K562 (cell line): ENCODE data around the gene ZC3H13. TPM values are rescaled to one million over a fixed set of nuclear protein-coding genes. Genes with fewer than 3 reads are reported as not detected.

Source experiments
- ATAC-seq: fragments of 200-7000 bp; cut with Tn5 transposase; 3 replicates; pipeline ENCODE4 v1.9.1; 2020; ENCODE audit warnings: moderate library complexity
- BruUV-seq: library from RNA; stranded (reverse); fragments of 400-500 nt; replicated peaks from 2 replicates; lab custom pipeline; 2021; lab: Mats Ljungman, UMichigan
- CTCF ChIA-PET: fragments of 300-600 bp; formaldehyde crosslinking; extraction: SDS; loops from one replicate; lab custom pipeline; 2021; ENCODE audit warnings: low intra/inter-chr PET ratio; lab: Yijun Ruan, JAX
- POLR2A ChIA-PET: fragments of 300-600, 350-650 bp; sonication (Branson Sonifier 250); formaldehyde crosslinking; extraction: SDS; loops from one replicate; lab custom pipeline; 2021; ENCODE audit warnings: antibody characterized with exemption, inconsistent platforms; lab: Yijun Ruan, JAX
- DNase-seq, 4 experiments: peaks; one replicate each; pipeline versions ENCODE4 v3.0.0 to v3.0.0-alpha.2; 2011 to 2018; ENCODE audit warnings: low spot score in 3 of 4, mixed read lengths in 3 of 4; ENCODE audit errors: extremely low read depth in 1 of 4
- FAIRE-seq: peaks from 2 replicates; lab custom pipeline; 2011; peaks lifted over from hg19 to GRCh38; lab: Jason Lieb, UNC
- H2AFZ ChIP-seq: 2 replicates; pipeline ENCODE4 v1.6.0; 2011; ENCODE audit warnings: low read depth, low read length, control low read depth, inconsistent platforms
- H3K27ac ChIP-seq: fragments of 200-600 bp; 3 replicates; pipeline ENCODE4 v1.8.0; 2011; ENCODE audit warnings: low read depth, mild to moderate bottlenecking, control low read depth, inconsistent platforms, low read length, moderate library complexity, mixed read lengths; ENCODE audit errors: extremely low read depth
- H3K27me3 ChIP-seq, 2 experiments: fragments of 300-600 bp in 1 of 2; 2 replicates in 1 of 2; 3 replicates in 1 of 2; pipeline versions ENCODE4 v1.6.0 to v1.8.0; 2011; ENCODE audit warnings: inconsistent platforms in 2 of 2, low read length in 2 of 2, mild to moderate bottlenecking in 1 of 2, mixed read lengths in 1 of 2, moderate library complexity in 1 of 2; ENCODE audit not compliant: control insufficient read depth in 2 of 2, insufficient read depth in 2 of 2
- H3K36me3 ChIP-seq: fragments of 300-600 bp; 3 replicates; pipeline ENCODE4 v1.8.0; 2011; ENCODE audit warnings: mild to moderate bottlenecking, low read length, inconsistent platforms; ENCODE audit not compliant: control insufficient read depth, insufficient read depth
- H3K4me1 ChIP-seq, 2 experiments: fragments of 200-600 bp in 1 of 2; replicated peaks in 1 of 2; 2 replicates in 1 of 2; 3 replicates in 1 of 2; pipeline versions ENCODE4 v1.5.1 to v1.8.0; 2011; ENCODE audit warnings: inconsistent platforms in 2 of 2, low read length in 2 of 2, mild to moderate bottlenecking in 1 of 2, mixed read lengths in 1 of 2, moderate library complexity in 1 of 2; ENCODE audit not compliant: control insufficient read depth in 2 of 2, insufficient read depth in 2 of 2
- H3K4me2 ChIP-seq: 2 replicates; pipeline ENCODE4 v1.6.1; 2011; ENCODE audit warnings: low read length, control low read depth, inconsistent platforms, mixed read lengths; ENCODE audit not compliant: insufficient read depth
- H3K4me3 ChIP-seq: fragments of 200-600 bp; sonication (generic), shearing (Covaris generic); 2 replicates; pipeline ENCODE4 v1.5.1; 2016; ENCODE audit warnings: control low read depth, inconsistent platforms
- H3K79me2 ChIP-seq: fragments of 200-600 bp; 3 replicates; pipeline ENCODE4 v1.8.0; 2011; ENCODE audit warnings: low read length, inconsistent platforms; ENCODE audit not compliant: control insufficient read depth, insufficient read depth
- H3K9ac ChIP-seq, 2 experiments: 2 replicates each; pipeline versions ENCODE4 v1.6.0 to v1.6.1; 2011; ENCODE audit warnings: low read depth in 2 of 2, low read length in 2 of 2, control low read depth in 1 of 2, inconsistent platforms in 1 of 2, mild to moderate bottlenecking in 1 of 2, mixed read lengths in 1 of 2; ENCODE audit not compliant: insufficient read depth in 1 of 2
- H3K9me1 ChIP-seq: one replicate; pipeline ENCODE4 v1.6.0; 2011; ENCODE audit warnings: inconsistent platforms, mild to moderate bottlenecking, low read length, moderate library complexity; ENCODE audit not compliant: control insufficient read depth, insufficient read depth
- H3K9me3 ChIP-seq: replicated peaks from 2 replicates; pipeline ENCODE4 v1.5.1; 2011; ENCODE audit warnings: low read depth, low read length, inconsistent platforms; ENCODE audit not compliant: control insufficient read depth, insufficient read depth
- H4K20me1 ChIP-seq: replicated peaks from 2 replicates; pipeline ENCODE4 v1.6.1; 2011; ENCODE audit warnings: low read length, inconsistent platforms, mixed read lengths; ENCODE audit not compliant: control insufficient read depth, insufficient read depth
- BCL6 ChIP-seq: fragments of 250-450 bp; sonication (Bioruptor Pico); IDR thresholded peaks from 2 replicates; pipeline ENCODE4 v1.4.0; 2020
- FIP1L1 ChIP-seq: fragments of 200-400 bp; formaldehyde crosslinking; IDR thresholded peaks from 2 replicates; pipeline ENCODE4 v1.6.1; 2018; ENCODE audit warnings: mild to moderate bottlenecking, low read depth, low read length; ENCODE audit not compliant: poor library complexity, severe bottlenecking
- FOXK2 ChIP-seq, 2 experiments: fragments of 450-650 bp; IDR thresholded peaks in 1 of 2; conservative IDR thresholded peaks in 1 of 2; 2 replicates each; pipeline ENCODE4 v1.6.1; 2016; ENCODE audit warnings: low read depth in 2 of 2, mild to moderate bottlenecking in 1 of 2
- HDAC8 ChIP-seq: fragments of 450-650 bp; IDR thresholded peaks from 2 replicates; pipeline ENCODE4 v1.6.1; 2016; ENCODE audit warnings: mild to moderate bottlenecking, missing genetic modification characterization, moderate library complexity, missing compliant biosample characterization
- KAT2B ChIP-seq: IDR thresholded peaks from one replicate; pipeline ENCODE4 v1.6.1; 2012; ENCODE audit warnings: low read depth, mild to moderate bottlenecking, control low read depth, inconsistent platforms, low read length, moderate library complexity
- KAT8 ChIP-seq: fragments of 450-650 bp; IDR thresholded peaks from 2 replicates; pipeline ENCODE4 v1.6.1; 2016; ENCODE audit warnings: low read depth, mild to moderate bottlenecking
- RBBP5 ChIP-seq: fragments of 200-600 bp; sonication (generic); IDR thresholded peaks from 2 replicates; pipeline ENCODE4 v1.6.1; 2012; ENCODE audit warnings: borderline replicate concordance, mild to moderate bottlenecking, low read length, control low read depth, inconsistent platforms; ENCODE audit not compliant: insufficient read depth, poor library complexity, severe bottlenecking
- ZNF143 ChIP-seq: sonication (generic); formaldehyde crosslinking; IDR thresholded peaks from 2 replicates; pipeline ENCODE4 v1.9.0; 2022; ENCODE audit warnings: mild to moderate bottlenecking, missing genetic modification reagents
- WGBS: fragments of 100-300 bp; shearing (Covaris generic); methylation state at CpG from one replicate; pipeline ENCODE4 v1.1.6; 2016; ENCODE audit warnings: low coverage, mixed read lengths; ENCODE audit not compliant: insufficient coverage; ENCODE audit errors: missing lambda C conversion rate; 5-methylcytosine and 5-hydroxymethylcytosine counted together
- in situ Hi-C: fragments of 300-500 bp; cut with MboI; formaldehyde crosslinking; loops from 4 replicates; pipeline ENCODE4 v1.15.0; 2018; ENCODE audit warnings: inconsistent platforms, mixed read lengths
- intact Hi-C: fragments of 100-400 bp; cut with micrococcal nuclease; formaldehyde crosslinking; loops from 2 replicates; pipeline ENCODE4 v1.14.2; 2022
- polyA plus RNA-seq, 8 experiments: library from polyadenylated mRNA; depleted of rRNA in 4 of 8; stranded (reverse) in 5 of 8; unstranded in 3 of 8; fragments of >200 nt; fragmentation: Nextera tagmentation in 2 of 8; fragmentation: Illumina TruSeq in 1 of 8; extraction: Ambion mirVana in 2 of 8; extraction: Trizol in 1 of 8; gene quantifications; 2 replicates each; pipeline versions ENCODE4 v1.2.1 to v1.2.3, GENCODE V29; 2011 to 2014; ENCODE audit warnings: inconsistent platforms in 1 of 8, missing spikeins in 1 of 8
- total RNA-seq, 7 experiments: library from RNA; depleted of rRNA in 6 of 7; stranded (reverse); fragments of >200 nt in 6 of 7; fragmentation: Illumina TruSeq in 2 of 7; extraction: Trizol in 2 of 7; gene quantifications; 2 replicates each; pipeline versions ENCODE4 v1.2.1 to v1.2.3, GENCODE V29; 2011 to 2021; ENCODE audit warnings: low replicate concordance in 1 of 7
- TF ChIP-seq, protein P1 (sequence below): fragments of 250-450 bp; sonication (Bioruptor Pico); IDR thresholded peaks from 2 replicates; pipeline ENCODE4 v1.8.0; 2022; ENCODE audit warnings: inconsistent platforms, mild to moderate bottlenecking, moderate library complexity, borderline replicate concordance
- TF ChIP-seq, protein P2 (sequence below): sonication (generic); formaldehyde crosslinking; IDR thresholded peaks from 2 replicates; pipeline ENCODE4 v1.5.0; 2020; ENCODE audit warnings: missing genetic modification reagents
- TF ChIP-seq, protein P3 (sequence below), 2 experiments: fragments of 450-650 bp; IDR thresholded peaks; 2 replicates each; pipeline ENCODE4 v1.6.1; 2016; ENCODE audit warnings: mild to moderate bottlenecking in 2 of 2, borderline replicate concordance in 1 of 2, low read depth in 1 of 2, moderate library complexity in 1 of 2

The ZC3H13 gene
- total and polyA plus RNA-seq, 9 of the 15 experiments (the other 6 are each of a cell fraction or from before 2014, with no cell fraction given), result 4.9 to 27.6 (median 12.1) TPM

DNA sequence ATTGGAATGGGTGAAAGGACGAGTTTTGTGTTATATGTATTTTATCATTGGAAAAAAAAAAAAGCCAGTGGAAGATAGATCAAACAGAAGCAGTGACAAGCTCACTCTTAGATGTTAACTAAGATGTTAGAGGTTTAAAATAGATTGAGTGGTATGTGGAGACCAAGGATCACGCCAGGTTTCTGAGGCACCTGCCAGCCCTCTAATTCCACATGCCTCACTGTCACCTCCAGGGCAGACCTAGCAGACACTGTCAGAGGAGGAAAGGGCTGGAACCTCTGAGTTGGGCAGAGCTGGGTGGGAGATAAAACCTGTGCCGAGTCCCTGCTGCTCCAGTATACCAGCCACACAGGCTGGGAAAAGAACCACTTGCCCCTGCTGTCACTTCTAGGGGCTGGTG, 143.5 kb downstream of the ZC3H13 start:
- BruUV-seq, result no TSS peak
- H3K79me2 ChIP-seq, result no peaks in the 10 kb centered on the region
- no peak overlapping the region for H3K9ac ChIP-seq
- WGBS, result 0% methylated on average over 2 of the region's 3 CpGs
- H3K4me1 ChIP-seq, result no peaks in the 10 kb centered on the region
- H3K4me2 ChIP-seq, result no peak overlapping the region
- H3K27ac ChIP-seq, result no peak overlapping the region
- H3K9me3 ChIP-seq, result no peaks in the 10 kb centered on the region
- FAIRE-seq (no peak), DNase-seq (no peak), ATAC-seq (no peak)
- POLR2A ChIA-PET, result no interaction called here
- intact Hi-C loops (no loop called here), in situ Hi-C loops (no loop called here)
- H2AFZ ChIP-seq, result no peak overlapping the region
- no peaks in the 10 kb centered on the region for H4K20me1 ChIP-seq
- 0 out of 5 replicates have a peak, but pooled peaks cover 0 to 18% of the 10 kb centered on the region in 2 experiments for H3K27me3 ChIP-seq
- CTCF ChIA-PET, result no interaction called here
- H3K4me3 ChIP-seq, result no peak overlapping the region
- H3K9me1 ChIP-seq, result no peaks in the 10 kb centered on the region
- H3K36me3 ChIP-seq, result no peaks in the 10 kb centered on the region
- TF ChIP-seq FOXK2 (conservative IDR thresholded peaks at IDR 0.05 in 1 of 2, IDR thresholded peaks at IDR 0.05 in 1 of 2; ENCODE audit: low read depth in 2 of 2) (no peak), BCL6 (CRISPR knock-in tag) (no peak), ZNF143 (CRISPR knock-in tag) (no peak), FIP1L1 (no peak), KAT8 (no peak), RBBP5 (no peak), HDAC8 (tag) (no peak), KAT2B (no peak)
- TF ChIP-seq, protein P1, sequence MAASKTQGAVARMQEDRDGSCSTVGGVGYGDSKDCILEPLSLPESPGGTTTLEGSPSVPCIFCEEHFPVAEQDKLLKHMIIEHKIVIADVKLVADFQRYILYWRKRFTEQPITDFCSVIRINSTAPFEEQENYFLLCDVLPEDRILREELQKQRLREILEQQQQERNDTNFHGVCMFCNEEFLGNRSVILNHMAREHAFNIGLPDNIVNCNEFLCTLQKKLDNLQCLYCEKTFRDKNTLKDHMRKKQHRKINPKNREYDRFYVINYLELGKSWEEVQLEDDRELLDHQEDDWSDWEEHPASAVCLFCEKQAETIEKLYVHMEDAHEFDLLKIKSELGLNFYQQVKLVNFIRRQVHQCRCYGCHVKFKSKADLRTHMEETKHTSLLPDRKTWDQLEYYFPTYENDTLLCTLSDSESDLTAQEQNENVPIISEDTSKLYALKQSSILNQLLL (CRISPR knock-in tag), result no peak
- TF ChIP-seq, protein P2, sequence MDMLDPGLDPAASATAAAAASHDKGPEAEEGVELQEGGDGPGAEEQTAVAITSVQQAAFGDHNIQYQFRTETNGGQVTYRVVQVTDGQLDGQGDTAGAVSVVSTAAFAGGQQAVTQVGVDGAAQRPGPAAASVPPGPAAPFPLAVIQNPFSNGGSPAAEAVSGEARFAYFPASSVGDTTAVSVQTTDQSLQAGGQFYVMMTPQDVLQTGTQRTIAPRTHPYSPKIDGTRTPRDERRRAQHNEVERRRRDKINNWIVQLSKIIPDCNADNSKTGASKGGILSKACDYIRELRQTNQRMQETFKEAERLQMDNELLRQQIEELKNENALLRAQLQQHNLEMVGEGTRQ (CRISPR knock-in tag), result no peak
- TF ChIP-seq, protein P3, sequence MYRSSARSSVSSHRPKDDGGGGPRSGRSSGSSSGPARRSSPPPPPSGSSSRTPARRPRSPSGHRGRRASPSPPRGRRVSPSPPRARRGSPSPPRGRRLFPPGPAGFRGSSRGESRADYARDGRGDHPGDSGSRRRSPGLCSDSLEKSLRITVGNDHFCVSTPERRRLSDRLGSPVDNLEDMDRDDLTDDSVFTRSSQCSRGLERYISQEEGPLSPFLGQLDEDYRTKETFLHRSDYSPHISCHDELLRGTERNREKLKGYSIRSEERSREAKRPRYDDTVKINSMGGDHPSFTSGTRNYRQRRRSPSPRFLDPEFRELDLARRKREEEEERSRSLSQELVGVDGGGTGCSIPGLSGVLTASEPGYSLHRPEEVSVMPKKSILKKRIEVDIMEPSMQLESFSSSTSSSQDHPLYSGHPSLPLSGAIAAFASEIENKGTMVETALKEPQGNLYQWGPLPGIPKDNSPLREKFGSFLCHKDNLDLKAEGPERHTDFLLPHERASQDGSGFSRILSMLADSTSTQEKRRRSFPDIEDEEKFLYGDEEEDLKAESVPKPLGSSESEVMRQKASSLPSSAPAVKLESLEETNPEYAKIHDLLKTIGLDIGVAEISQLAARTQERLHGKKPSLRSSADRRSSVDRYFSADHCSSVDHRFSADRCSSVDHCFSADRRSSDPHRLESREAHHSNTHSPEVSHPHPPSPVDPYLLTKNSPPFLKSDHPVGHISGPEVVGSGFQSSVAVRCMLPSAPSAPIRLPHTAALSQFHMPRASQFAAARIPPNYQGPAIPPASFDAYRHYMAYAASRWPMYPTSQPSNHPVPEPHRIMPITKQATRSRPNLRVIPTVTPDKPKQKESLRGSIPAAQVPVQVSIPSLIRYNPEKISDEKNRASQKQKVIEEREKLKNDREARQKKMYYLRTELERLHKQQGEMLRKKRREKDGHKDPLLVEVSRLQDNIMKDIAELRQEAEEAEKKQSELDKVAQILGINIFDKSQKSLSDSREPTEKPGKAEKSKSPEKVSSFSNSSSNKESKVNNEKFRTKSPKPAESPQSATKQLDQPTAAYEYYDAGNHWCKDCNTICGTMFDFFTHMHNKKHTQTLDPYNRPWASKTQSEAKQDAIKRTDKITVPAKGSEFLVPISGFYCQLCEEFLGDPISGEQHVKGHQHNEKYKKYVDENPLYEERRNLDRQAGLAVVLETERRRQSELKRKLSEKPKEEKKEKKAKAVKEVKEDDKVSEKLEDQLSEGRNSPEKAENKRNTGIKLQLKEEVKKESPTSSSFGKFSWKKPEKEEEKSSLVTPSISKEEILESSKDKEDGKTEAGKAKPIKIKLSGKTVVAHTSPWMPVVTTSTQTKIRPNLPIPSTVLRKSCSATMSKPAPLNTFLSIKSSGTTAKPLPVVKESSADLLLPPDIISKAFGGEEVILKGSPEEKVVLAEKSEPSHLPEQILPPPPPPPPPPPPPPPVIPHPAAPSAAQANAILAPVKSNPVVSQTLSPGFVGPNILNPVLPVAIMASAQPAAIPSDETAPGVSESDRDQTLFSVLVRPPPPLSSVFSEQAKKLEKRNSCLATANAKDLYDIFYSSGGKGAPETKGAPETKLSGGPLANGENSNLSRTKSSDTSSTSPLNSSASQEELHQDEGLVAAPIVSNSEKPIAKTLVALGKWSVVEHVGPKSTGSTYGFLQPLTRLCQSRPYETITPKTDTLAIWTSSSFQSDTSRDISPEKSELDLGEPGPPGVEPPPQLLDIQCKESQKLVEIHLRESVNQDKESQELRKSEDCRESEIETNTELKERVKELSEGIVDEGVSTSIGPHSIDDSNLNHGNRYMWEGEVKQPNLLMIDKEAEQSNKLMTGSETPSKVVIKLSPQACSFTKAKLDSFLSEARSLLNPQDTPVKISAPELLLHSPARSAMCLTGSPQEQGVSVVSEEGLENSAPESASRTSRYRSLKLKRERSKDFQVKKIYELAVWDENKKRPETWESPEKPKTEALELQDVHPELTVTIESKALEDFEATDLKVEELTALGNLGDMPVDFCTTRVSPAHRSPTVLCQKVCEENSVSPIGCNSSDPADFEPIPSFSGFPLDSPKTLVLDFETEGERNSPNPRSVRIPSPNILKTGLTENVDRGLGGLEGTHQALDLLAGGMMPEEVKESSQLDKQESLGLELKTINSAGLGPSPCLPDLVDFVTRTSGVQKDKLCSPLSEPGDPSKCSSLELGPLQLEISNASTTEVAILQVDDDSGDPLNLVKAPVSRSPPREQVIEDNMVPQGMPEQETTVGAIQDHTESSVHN (IDR thresholded peaks at IDR 0.05; ENCODE audit: borderline replicate concordance in 1 of 2, low read depth in 1 of 2), result no peak
